OCI-LY3 (cell line): Measurements from ENCODE around the gene S1PR4.

Experiments used
- EZH2phosphoT487 ChIP-seq: fragments of 200-600 bp; shearing (Covaris generic); IDR thresholded peaks from 2 replicates; pipeline ENCODE4 v1.6.1; 2018; ENCODE audit warnings: antibody characterized with exemption, mixed run types, low read depth
- TF ChIP-seq, protein P1 (sequence below): fragments of 200-600, 300-600 bp; sonication (generic); IDR thresholded peaks from 2 replicates; pipeline ENCODE4 v1.5.1; 2014; ENCODE audit warnings: antibody characterized with exemption, low read length, low read depth

- TF ChIP-seq, protein P1, sequence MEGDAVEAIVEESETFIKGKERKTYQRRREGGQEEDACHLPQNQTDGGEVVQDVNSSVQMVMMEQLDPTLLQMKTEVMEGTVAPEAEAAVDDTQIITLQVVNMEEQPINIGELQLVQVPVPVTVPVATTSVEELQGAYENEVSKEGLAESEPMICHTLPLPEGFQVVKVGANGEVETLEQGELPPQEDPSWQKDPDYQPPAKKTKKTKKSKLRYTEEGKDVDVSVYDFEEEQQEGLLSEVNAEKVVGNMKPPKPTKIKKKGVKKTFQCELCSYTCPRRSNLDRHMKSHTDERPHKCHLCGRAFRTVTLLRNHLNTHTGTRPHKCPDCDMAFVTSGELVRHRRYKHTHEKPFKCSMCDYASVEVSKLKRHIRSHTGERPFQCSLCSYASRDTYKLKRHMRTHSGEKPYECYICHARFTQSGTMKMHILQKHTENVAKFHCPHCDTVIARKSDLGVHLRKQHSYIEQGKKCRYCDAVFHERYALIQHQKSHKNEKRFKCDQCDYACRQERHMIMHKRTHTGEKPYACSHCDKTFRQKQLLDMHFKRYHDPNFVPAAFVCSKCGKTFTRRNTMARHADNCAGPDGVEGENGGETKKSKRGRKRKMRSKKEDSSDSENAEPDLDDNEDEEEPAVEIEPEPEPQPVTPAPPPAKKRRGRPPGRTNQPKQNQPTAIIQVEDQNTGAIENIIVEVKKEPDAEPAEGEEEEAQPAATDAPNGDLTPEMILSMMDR = no peak
- TF ChIP-seq EZH2phosphoT487 = no peak
These were observed 32.5 kb upstream of the S1PR4 start for GRCh38 chr19:3145909-3146676.
